T-helper 2 cell treated with Interferon-gamma antibody and Interleukin-4, amounts not matched to agents 100 ng/mL and 5 ng/mL, for 36 hours (primary cell): Measurements from ENCODE around the gene TMEM11. TPM values are rescaled to one million over a fixed set of nuclear protein-coding genes. Genes with fewer than 3 reads are reported as not detected.
"Not testable (repeated sequence)": the region's sequence is repeated elsewhere in the genome, so short reads cannot be mapped to it uniquely, and the experiment has no call there.

ENCODE experiments used
- intact Hi-C: fragments of 100-400 bp; cut with micrococcal nuclease; formaldehyde crosslinking; loops from one replicate; pipeline ENCODE4 v1.15.1; 2023
- total RNA-seq: library from RNA; stranded (reverse); gene quantifications from 2 replicates; pipeline ENCODE4 v1.2.3, GENCODE V29; 2022

Gene TMEM11
- total RNA-seq, 1 donor from 2014 or later = 20.3 TPM

- intact Hi-C loops = no loop called here
These were observed 929 bp downstream of the TMEM11 start for GRCh38 chr17:21212826-21213637.

- intact Hi-C loops = no loop called here
These were observed 2.0 kb downstream of the TMEM11 start for GRCh38 chr17:21211825-21212479.

- intact Hi-C loops = no loop called here
These were observed 3.4 kb downstream of the TMEM11 start for GRCh38 chr17:21210411-21211076.

- intact Hi-C loops = no loop called here
These were observed 4.3 kb downstream of the TMEM11 start for GRCh38 chr17:21209511-21210175.

- intact Hi-C loops = no loop called here
These were observed 5.6 kb downstream of the TMEM11 start for GRCh38 chr17:21208352-21208751.

- intact Hi-C loops = no loop called here
These were observed 9.0 kb downstream of the TMEM11 start for GRCh38 chr17:21204935-21205334.

GRCh38 chr17:21202512-21202911 is 11.4 kb downstream of the TMEM11 start:
- intact Hi-C loops = no loop called here

GRCh38 chr17:21201874-21202273 is 12.1 kb downstream of the TMEM11 start:
- intact Hi-C loops = no loop called here

- intact Hi-C loops = no loop called here
These were observed 12.7 kb downstream of the TMEM11 start for GRCh38 chr17:21201298-21201595.

- intact Hi-C loops = no loop called here
These were observed 13.2 kb downstream of the TMEM11 start for GRCh38 chr17:21200590-21201297.

GRCh38 chr17:21199856-21200255 is 14.1 kb downstream of the TMEM11 start:
- intact Hi-C loops = no loop called here

GRCh38 chr17:21199311-21199710 is 14.7 kb downstream of the TMEM11 start:
- intact Hi-C loops = no loop called here

- intact Hi-C loops = no loop called here
These were observed 15.6 kb downstream of the TMEM11 start for GRCh38 chr17:21198411-21198810.

GRCh38 chr17:21196126-21196525 is 17.8 kb downstream of the TMEM11 start:
- intact Hi-C loops = no loop called here

GRCh38 chr17:21194703-21195102 is 19.3 kb downstream of the TMEM11 start:
- intact Hi-C loops = no loop called here

- intact Hi-C loops = no loop called here
These were observed 19.7 kb downstream of the TMEM11 start for GRCh38 chr17:21194226-21194625.

- intact Hi-C loops = no loop called here
These were observed 20.9 kb downstream of the TMEM11 start for GRCh38 chr17:21193031-21193430.

GRCh38 chr17:21192414-21192813 is 21.5 kb downstream of the TMEM11 start:
- intact Hi-C loops = not testable (repeated sequence)

- intact Hi-C loops = no loop called here
These were observed 22.3 kb downstream of the TMEM11 start for GRCh38 chr17:21191698-21192097.

- intact Hi-C loops = no loop called here
These were observed 23.9 kb downstream of the TMEM11 start for GRCh38 chr17:21190078-21190477.

GRCh38 chr17:21189361-21189760 is 24.6 kb downstream of the TMEM11 start:
- intact Hi-C loops = no loop called here
